GM23338 (cell line): ENCODE measurements around the gene OFD1. TPM values are rescaled to one million over a fixed set of nuclear protein-coding genes. Genes with fewer than 3 reads are reported as not detected.

Experiments
- ATAC-seq: fragments of 200-7000 bp; cut with Tn5 transposase; 3 replicates; pipeline ENCODE4 v1.9.1; 2020
- DNase-seq: peaks from one replicate; pipeline ENCODE4 v3.0.0-alpha.2; 2015; ENCODE audit warnings: low spot score
- H2AFZ ChIP-seq: fragments of 200-600 bp; sonication (generic); 2 replicates; pipeline ENCODE4 v1.8.0; 2016; ENCODE audit warnings: antibody characterized with exemption, mild to moderate bottlenecking, moderate library complexity
- H3F3A ChIP-seq: fragments of 200-600 bp; sonication (generic); replicated peaks from 2 replicates; pipeline ENCODE4 v1.8.0; 2017; ENCODE audit warnings: antibody characterized with exemption, mixed run types, low read depth
- H3K27ac ChIP-seq: fragments of 200-600 bp; sonication (generic); 2 replicates; pipeline ENCODE4 v1.6.1; 2016; ENCODE audit warnings: low read depth
- H3K27me3 ChIP-seq: fragments of 200-600 bp; sonication (generic); 2 replicates; pipeline ENCODE4 v1.8.0; 2016; ENCODE audit warnings: mild to moderate bottlenecking, mixed run types, moderate library complexity; ENCODE audit not compliant: insufficient read depth
- H3K36me3 ChIP-seq: fragments of 200-600 bp; sonication (generic); 2 replicates; pipeline ENCODE4 v1.8.0; 2016; ENCODE audit warnings: mild to moderate bottlenecking; ENCODE audit not compliant: insufficient read depth
- H3K4me1 ChIP-seq: fragments of 200-600 bp; sonication (generic); 2 replicates; pipeline ENCODE4 v1.8.0; 2016; ENCODE audit warnings: mild to moderate bottlenecking, moderate library complexity; ENCODE audit not compliant: insufficient read depth
- H3K4me2 ChIP-seq: fragments of 200-600 bp; sonication (generic); 2 replicates; pipeline ENCODE4 v1.7.1; 2017; ENCODE audit warnings: mixed run types
- H3K4me3 ChIP-seq: fragments of 200-600 bp; sonication (generic); 2 replicates; pipeline ENCODE4 v1.6.1; 2016; ENCODE audit warnings: mixed run types
- H3K79me2 ChIP-seq: fragments of 200-600 bp; sonication (generic); replicated peaks from 2 replicates; pipeline ENCODE4 v1.8.0; 2017; ENCODE audit warnings: mild to moderate bottlenecking; ENCODE audit not compliant: insufficient read depth
- H3K9me2 ChIP-seq: fragments of 200-600 bp; sonication (generic); 2 replicates; pipeline ENCODE4 v1.8.0; 2017; ENCODE audit not compliant: insufficient read depth
- H4K20me1 ChIP-seq: fragments of 200-600 bp; sonication (generic); replicated peaks from 2 replicates; pipeline ENCODE4 v1.8.0; 2017; ENCODE audit warnings: mild to moderate bottlenecking; ENCODE audit not compliant: insufficient read depth
- H3K27ac Mint-ChIP-seq: 2 replicates; pipeline ENCODE4 v1.8.0; 2020; ENCODE audit warnings: inconsistent platforms, mild to moderate bottlenecking, moderate library complexity, mixed read lengths
- H3K27me3 Mint-ChIP-seq: 3 replicates; pipeline ENCODE4 v1.8.0; 2022; ENCODE audit warnings: low read depth, mild to moderate bottlenecking, moderate library complexity, mixed read lengths, inconsistent platforms; ENCODE audit not compliant: insufficient read depth, poor library complexity
- H3K36me3 Mint-ChIP-seq: 3 replicates; pipeline ENCODE4 v1.8.0; 2021; ENCODE audit warnings: low read depth, mild to moderate bottlenecking, inconsistent platforms, moderate library complexity, mixed read lengths
- H3K4me1 Mint-ChIP-seq: 3 replicates; pipeline ENCODE4 v1.8.0; 2020; ENCODE audit warnings: mild to moderate bottlenecking, inconsistent platforms, mixed read lengths
- H3K4me3 Mint-ChIP-seq: 3 replicates; pipeline ENCODE4 v1.8.0; 2021; ENCODE audit warnings: moderate library complexity, mild to moderate bottlenecking, inconsistent platforms, mixed read lengths
- H3K9me3 Mint-ChIP-seq: 3 replicates; pipeline ENCODE4 v1.8.0; 2020; ENCODE audit warnings: moderate library complexity, mild to moderate bottlenecking, inconsistent platforms, mixed read lengths
- CREB1 ChIP-seq: fragments of 250-450 bp; sonication (Bioruptor Pico); IDR thresholded peaks from 2 replicates; pipeline ENCODE4 v1.5.0; 2020; ENCODE audit warnings: low read depth, mild to moderate bottlenecking, moderate library complexity
- CTCF ChIP-seq, 2 experiments: fragments of 200-600 bp in 1 of 2; sonication (generic) in 1 of 2; conservative IDR thresholded peaks; 2 replicates each; pipeline versions ENCODE4 v1.5.1 to v1.6.1; 2016 to 2017; ENCODE audit warnings: antibody characterized with exemption in 2 of 2, low read depth in 2 of 2, mild to moderate bottlenecking in 2 of 2, moderate library complexity in 1 of 2
- ETS1 ChIP-seq: IDR thresholded peaks from 2 replicates; pipeline ENCODE4 v1.6.1; 2016; ENCODE audit warnings: antibody characterized with exemption
- EZH2 ChIP-seq: fragments of 200-600 bp; sonication (generic); IDR thresholded peaks from one replicate; pipeline ENCODE4 v1.8.0; 2017; ENCODE audit warnings: antibody characterized with exemption, mild to moderate bottlenecking, low read depth; ENCODE audit not compliant: unreplicated experiment
- EZH2phosphoT487 ChIP-seq: fragments of 200-600 bp; sonication (generic); IDR thresholded peaks from one replicate; pipeline ENCODE4 v1.8.1; 2018; ENCODE audit warnings: antibody characterized with exemption; ENCODE audit not compliant: unreplicated experiment
- JUNB ChIP-seq: IDR thresholded peaks from one replicate; pipeline ENCODE4 v1.6.1; 2016; ENCODE audit warnings: antibody characterized with exemption; ENCODE audit not compliant: unreplicated experiment
- NANOG ChIP-seq: IDR thresholded peaks from 2 replicates; pipeline ENCODE4 v1.6.1; 2016; ENCODE audit warnings: antibody characterized with exemption, borderline replicate concordance
- POLR2AphosphoS5 ChIP-seq: IDR thresholded peaks from 2 replicates; pipeline ENCODE4 v1.6.1; 2016; ENCODE audit warnings: antibody characterized with exemption, low read depth
- REST ChIP-seq: IDR thresholded peaks from one replicate; pipeline ENCODE4 v1.6.1; 2018; ENCODE audit warnings: antibody characterized with exemption; ENCODE audit not compliant: unreplicated experiment
- STAT1 ChIP-seq: IDR thresholded peaks from one replicate; pipeline ENCODE4 v1.6.1; 2016; ENCODE audit warnings: antibody characterized with exemption; ENCODE audit not compliant: unreplicated experiment
- ZNF114 ChIP-seq: fragments of 250-450 bp; sonication (Bioruptor Pico); IDR thresholded peaks from 2 replicates; pipeline ENCODE4 v1.5.0; 2020; ENCODE audit warnings: mild to moderate bottlenecking, moderate library complexity
- ZNF331 ChIP-seq: fragments of 250-450 bp; sonication (Bioruptor Pico); IDR thresholded peaks from 2 replicates; pipeline ENCODE4 v1.5.0; 2020; ENCODE audit warnings: low read depth, mild to moderate bottlenecking, moderate library complexity
- ZNF462 ChIP-seq: fragments of 250-450 bp; sonication (Bioruptor Pico); IDR thresholded peaks from 2 replicates; pipeline ENCODE4 v1.5.0; 2020; ENCODE audit warnings: mild to moderate bottlenecking, moderate library complexity
- polyA plus RNA-seq: library from polyadenylated mRNA; unstranded; fragments of >200 nt; fragmentation: Nextera tagmentation; extraction: Ambion mirVana; gene quantifications from 2 replicates; pipeline ENCODE4 v1.2.1, GENCODE V29; 2016
- total RNA-seq: library from RNA; depleted of rRNA; stranded (reverse); fragments of >200 nt; shearing (Covaris generic); gene quantifications from 2 replicates; pipeline ENCODE4 v1.2.3, GENCODE V29; 2014

Gene OFD1
- total and polyA plus RNA-seq, 2 experiments from 2014 or later: 21.2 to 55.0 TPM

- Histone ChIP-seq H2AFZ (no peak overlapping the region), H3K27me3 (no peaks in the 10 kb centered on the region), H4K20me1 (peaks cover 22% of the 10 kb centered on the region; the same call in 1 of the 2 replicates), H3K9me2 (no peaks in the 10 kb centered on the region), H3K27ac (no peak overlapping the region), H3K79me2 (peaks cover 98% of the 10 kb centered on the region), H3K4me3 (no peak overlapping the region), H3K4me2 (no peak overlapping the region), H3K36me3 (no peaks in the 10 kb centered on the region), H3F3A (no peaks in the 10 kb centered on the region), H3K4me1 (peaks cover 15% of the 10 kb centered on the region)
- no peak for DNase-seq
- ATAC-seq: no peak
- Mint-ChIP-seq H3K9me3 (no peaks in the 10 kb centered on the region), H3K4me3 (no peak overlapping the region), H3K36me3 (no peaks in the 10 kb centered on the region; the same call in 2 of the 3 replicates), H3K4me1 (peaks cover 52% of the 10 kb centered on the region), H3K27me3 (peaks cover 3% of the 10 kb centered on the region), H3K27ac (no peak overlapping the region)
- TF ChIP-seq ZNF114 (CRISPR knock-in tag) (no peak), ZNF462 (no peak), NANOG (no peak), REST (no peak), EZH2phosphoT487 (no peak), ETS1 (no peak), JUNB (no peak), CTCF (conservative IDR thresholded peaks at IDR 0.05; ENCODE audit: low read depth in 2 of 2) (no peak), POLR2AphosphoS5 (no peak), STAT1 (no peak), ZNF331 (CRISPR knock-in tag) (no peak), CREB1 (CRISPR knock-in tag) (no peak), EZH2 (no peak)
Measured at GRCh38 chrX:13698432-13698831, 36.1 kb upstream of the OFD1 start.
